Left ventricle myocardium inferior (tissue), 1 donor: Measurements from ENCODE around the gene PFKP. TPM values are rescaled to one million over a fixed set of nuclear protein-coding genes. Genes with fewer than 3 reads are reported as not detected.

Experiments
- DNase-seq: peaks from one replicate; pipeline ENCODE4 v3.0.0-alpha.2; 2020
- H3K27ac ChIP-seq: fragments of 200-600 bp; replicated peaks from 2 replicates; pipeline ENCODE4 v1.8.0; 2021
- H3K27me3 ChIP-seq: fragments of 200-600 bp; 2 replicates; pipeline ENCODE4 v1.8.0; 2021; ENCODE audit warnings: low read depth
- H3K36me3 ChIP-seq: fragments of 200-600 bp; 2 replicates; pipeline ENCODE4 v1.8.0; 2021
- H3K4me1 ChIP-seq: fragments of 200-600 bp; 2 replicates; pipeline ENCODE4 v1.8.0; 2021
- H3K4me3 ChIP-seq: fragments of 200-600 bp; 2 replicates; pipeline ENCODE4 v1.8.0; 2021; ENCODE audit warnings: mild to moderate bottlenecking, moderate library complexity
- H3K9me3 ChIP-seq: fragments of 200-600 bp; replicated peaks from 2 replicates; pipeline ENCODE4 v1.8.0; 2021
- CTCF ChIP-seq: fragments of 200-600 bp; IDR thresholded peaks from 2 replicates; pipeline ENCODE4 v1.8.0; 2021; ENCODE audit warnings: antibody characterized with exemption, mild to moderate bottlenecking, borderline replicate concordance
- intact Hi-C: fragments of 100-400 bp; cut with micrococcal nuclease; formaldehyde crosslinking; loops from one replicate; pipeline ENCODE4 v1.11.0; 2022
- total RNA-seq: library from RNA; stranded (reverse); fragmentation: NEBNext Ultra II Directional; extraction: Animal tissue kit (Norgen Biotek cat#: 25700); gene quantifications from one replicate; pipeline ENCODE4 v1.2.1, GENCODE V29; 2021
- donor health status: DM: no; HTN: yes; CAD: no; lungs with severe emphysema.

PFKP gene
- total RNA-seq, 1 donor from 2014 or later: 206 TPM

GRCh38 chr10:3100093-3100792 lies 32.9 kb downstream of the PFKP start:
- no peak for TF ChIP-seq CTCF
- intact Hi-C loops: no loop called here
- peaks cover 38% of the 10 kb centered on the region for H3K36me3 ChIP-seq
- no peak for DNase-seq
- no peaks in the 10 kb centered on the region for H3K9me3 ChIP-seq
- H3K4me3 ChIP-seq: no peak overlapping the region
- H3K4me1 ChIP-seq: peaks cover 49% of the 10 kb centered on the region
- H3K27me3 ChIP-seq: no peaks in the 10 kb centered on the region
- H3K27ac ChIP-seq: no peak overlapping the region

GRCh38 chr10:3100856-3101640 lies 33.7 kb downstream of the PFKP start:
- DNase-seq: no peak
- intact Hi-C loops: no loop called here
- H3K9me3 ChIP-seq: no peaks in the 10 kb centered on the region
- no peak overlapping the region for H3K27ac ChIP-seq
- peaks cover 42% of the 10 kb centered on the region for H3K36me3 ChIP-seq
- H3K27me3 ChIP-seq: no peaks in the 10 kb centered on the region
- peaks cover 46% of the 10 kb centered on the region for H3K4me1 ChIP-seq
- no peak overlapping the region for H3K4me3 ChIP-seq
- TF ChIP-seq CTCF: no peak

GRCh38 chr10:3102720-3103427 lies 35.5 kb downstream of the PFKP start:
- Histone ChIP-seq H3K4me3 (no peak overlapping the region), H3K27me3 (no peaks in the 10 kb centered on the region), H3K9me3 (no peaks in the 10 kb centered on the region), H3K27ac (peak overlapping the region; percentile 71), H3K36me3 (peaks cover 45% of the 10 kb centered on the region), H3K4me1 (peaks cover 42% of the 10 kb centered on the region)
- DNase-seq: no peak
- intact Hi-C loops: no loop called here
- no peak for TF ChIP-seq CTCF

GRCh38 chr10:3103646-3104045 lies 36.3 kb downstream of the PFKP start:
- Histone ChIP-seq H3K9me3 (no peaks in the 10 kb centered on the region), H3K36me3 (peaks cover 53% of the 10 kb centered on the region), H3K27ac (peak overlapping the region; percentile 71), H3K4me3 (no peak overlapping the region), H3K4me1 (peaks cover 50% of the 10 kb centered on the region), H3K27me3 (no peaks in the 10 kb centered on the region)
- intact Hi-C loops: no loop called here
- DNase-seq: no peak
- no peak for TF ChIP-seq CTCF

- Histone ChIP-seq H3K4me1 (peaks cover 50% of the 10 kb centered on the region), H3K36me3 (peaks cover 57% of the 10 kb centered on the region), H3K4me3 (no peak overlapping the region), H3K27me3 (no peaks in the 10 kb centered on the region), H3K27ac (peak overlapping the region; percentile 71), H3K9me3 (no peaks in the 10 kb centered on the region)
- TF ChIP-seq CTCF: no peak
- DNase-seq: peak; percentile 72
- intact Hi-C loops: no loop called here
Measured at GRCh38 chr10:3104251-3104918, 37.0 kb downstream of the PFKP start.
